HuH-7.5 (cell line): Measurements from ENCODE around the gene CEP112.

Experiments used
- DNase-seq: peaks from one replicate; pipeline ENCODE4 v3.0.0; 2011; ENCODE audit warnings: low spot score

The CEP112 gene

DNA sequence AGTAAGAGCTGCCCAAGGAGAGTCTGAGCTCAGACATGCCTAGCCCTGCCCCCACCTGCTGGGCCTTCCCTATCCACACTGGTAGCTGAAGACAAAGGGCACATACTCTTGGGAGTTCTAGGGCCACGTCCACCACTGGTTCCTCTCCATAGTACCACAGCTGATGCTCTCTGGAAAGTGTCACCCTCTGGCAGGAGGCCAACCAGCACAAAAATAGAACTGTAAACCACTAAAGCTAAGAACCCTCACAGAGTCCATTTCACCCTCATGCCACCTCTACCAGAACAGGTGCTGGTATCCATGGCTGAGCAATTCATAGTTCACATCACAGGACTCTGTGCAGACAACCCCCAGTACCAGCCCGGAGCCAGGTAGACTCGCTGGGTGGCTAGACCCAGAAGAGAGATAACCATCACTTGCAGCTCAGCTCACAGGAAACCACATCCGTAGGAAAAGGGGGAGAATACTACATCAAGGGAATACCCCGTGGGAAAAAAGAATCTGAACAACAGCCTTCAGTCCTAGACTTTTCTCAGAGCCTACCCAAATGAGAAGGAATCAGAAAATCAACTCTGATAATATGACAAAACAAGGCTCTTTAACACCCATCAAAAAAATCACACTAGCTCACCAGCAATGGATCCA lies 115.3 kb downstream of the CEP112 start:
- DNase-seq: no peak

- DNase-seq: no peak
Observed at GRCh38 chr17:66073384-66073783, 118.5 kb downstream of the CEP112 start.

- DNase-seq: no peak
Observed at GRCh38 chr17:66063686-66064085, 128.2 kb downstream of the CEP112 start.

- DNase-seq: no peak
Observed at GRCh38 chr17:66056148-66056547, 135.8 kb downstream of the CEP112 start.

- no peak for DNase-seq
Observed at GRCh38 chr17:66054242-66054641, 137.7 kb downstream of the CEP112 start.

- DNase-seq: no peak
Observed at GRCh38 chr17:66044083-66044482, 147.8 kb downstream of the CEP112 start.

- DNase-seq: no peak
Observed at GRCh38 chr17:66043419-66043818, 148.5 kb downstream of the CEP112 start.

DNA sequence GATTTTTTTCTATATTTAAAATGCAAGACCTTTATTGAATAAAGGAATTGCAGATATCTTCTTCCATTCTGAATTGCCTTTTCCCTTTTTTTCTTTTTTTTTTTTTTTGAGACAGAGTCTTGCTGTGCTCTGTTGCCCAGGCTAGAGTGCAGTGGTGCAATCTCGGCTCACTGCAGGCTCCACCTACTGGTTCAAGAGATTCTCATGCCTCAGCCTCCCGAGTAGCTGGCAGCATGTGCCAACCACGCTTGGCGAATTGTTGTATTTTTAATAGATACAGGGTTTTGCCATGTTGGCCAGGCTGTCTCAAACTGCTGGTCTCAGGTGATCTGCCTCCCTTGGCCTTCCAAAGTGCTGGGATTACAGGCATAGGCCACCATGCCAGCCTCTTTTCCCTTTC lies 151.5 kb downstream of the CEP112 start:
- DNase-seq: no peak

DNA sequence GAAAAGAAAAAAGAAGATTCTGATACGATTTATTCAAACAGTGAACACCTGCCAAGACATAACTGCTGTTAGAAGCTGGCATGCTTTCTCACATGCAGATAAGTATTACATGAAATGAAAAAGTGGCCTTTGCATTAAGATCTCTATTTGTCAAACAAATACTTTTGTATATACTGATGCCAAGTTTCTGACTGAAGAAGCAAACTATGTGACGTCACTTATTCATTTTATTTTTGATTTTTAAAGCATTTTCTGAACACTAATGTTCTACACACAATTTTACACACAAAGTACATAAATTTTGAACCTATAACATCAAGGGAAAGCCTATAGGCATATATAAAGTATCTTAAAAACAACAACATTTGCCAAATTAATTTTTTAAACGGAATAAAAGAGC lies 153.8 kb downstream of the CEP112 start:
- no peak for DNase-seq

DNA sequence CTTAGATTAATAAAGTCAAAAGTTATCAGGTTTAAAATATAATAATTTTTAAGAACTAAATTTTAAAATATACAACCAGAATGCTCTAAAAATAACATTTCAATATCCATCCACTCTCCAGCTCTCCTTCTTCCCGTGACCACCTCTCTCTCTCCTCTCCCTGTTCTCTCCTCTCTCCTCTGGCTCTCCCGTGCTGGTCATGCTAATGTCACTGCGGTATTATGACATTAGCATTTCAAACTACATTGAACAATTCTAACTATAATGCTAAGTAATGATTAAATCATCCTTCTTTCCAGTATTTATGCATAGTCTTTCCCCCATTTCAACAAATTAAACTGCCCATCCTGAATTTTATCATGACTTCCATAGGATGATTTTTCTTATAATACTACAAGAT lies 154.7 kb downstream of the CEP112 start:
- no peak for DNase-seq

GRCh38 chr17:66032082-66032712 lies 159.7 kb downstream of the CEP112 start:
- DNase-seq: no peak

- no peak for DNase-seq
Observed at GRCh38 chr17:66025551-66025950, 166.4 kb downstream of the CEP112 start.

GRCh38 chr17:66021757-66022156 lies 170.2 kb downstream of the CEP112 start:
- no peak for DNase-seq

- DNase-seq: no peak
Observed at GRCh38 chr17:66018786-66019185, 173.1 kb downstream of the CEP112 start.

DNA sequence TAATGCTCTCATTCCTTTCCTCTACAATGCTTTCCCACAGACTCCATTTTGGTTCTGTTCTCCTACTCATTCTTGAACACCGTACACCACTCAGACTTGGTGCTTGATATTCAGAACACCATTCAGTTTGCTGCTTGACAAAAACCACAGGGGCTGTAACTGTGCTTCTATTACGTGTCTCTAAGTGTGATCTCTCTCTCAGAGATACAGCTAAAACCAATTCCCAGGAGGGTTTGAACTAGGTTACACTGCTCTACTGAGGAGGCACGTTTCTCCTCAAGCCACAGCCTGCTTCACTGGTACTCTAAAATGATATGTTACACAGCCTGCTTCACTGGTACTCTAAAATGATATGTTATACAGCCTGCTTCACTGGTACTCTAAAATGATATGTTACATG lies 175.7 kb downstream of the CEP112 start:
- no peak for DNase-seq

- no peak for DNase-seq
Observed at GRCh38 chr17:66008680-66009079, 183.3 kb downstream of the CEP112 start.

DNA sequence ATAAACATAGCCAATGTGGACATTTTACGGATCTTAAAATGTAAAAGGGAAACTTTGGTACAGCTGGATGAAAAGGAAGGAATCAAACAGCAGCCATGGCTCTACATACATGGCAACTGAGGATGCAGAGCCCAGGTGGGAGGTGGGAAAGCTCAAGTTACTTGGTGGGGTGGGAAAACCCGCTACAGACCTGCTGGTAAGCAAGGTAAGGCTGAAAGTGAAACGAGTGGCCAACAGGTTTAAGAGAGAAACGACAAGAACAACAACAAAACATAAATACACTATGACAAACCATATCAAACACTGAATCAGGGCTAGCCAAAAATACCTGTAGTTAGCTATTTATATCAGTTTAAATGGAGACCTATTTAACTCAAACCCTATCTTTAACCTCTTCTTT lies 185.3 kb downstream of the CEP112 start:
- no peak for DNase-seq

DNA sequence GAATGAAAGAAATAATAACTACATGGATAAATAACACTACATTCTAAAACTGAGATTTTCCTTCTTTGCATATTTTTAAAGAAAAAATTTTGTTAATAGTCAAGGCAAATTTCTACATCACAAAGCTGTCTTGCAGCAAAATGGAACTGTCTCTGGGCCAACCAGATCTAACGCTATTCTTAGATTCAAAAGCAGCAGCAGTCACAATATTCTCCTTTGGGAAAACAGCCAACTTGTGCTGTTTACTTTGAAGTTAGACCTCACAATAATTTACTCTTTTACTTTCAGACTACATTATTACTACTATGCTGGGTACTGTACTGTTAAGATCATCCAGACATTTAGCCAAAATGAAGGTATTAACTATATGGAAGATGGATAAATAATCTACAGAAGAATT lies 189.1 kb downstream of the CEP112 start:
- DNase-seq: no peak

DNA sequence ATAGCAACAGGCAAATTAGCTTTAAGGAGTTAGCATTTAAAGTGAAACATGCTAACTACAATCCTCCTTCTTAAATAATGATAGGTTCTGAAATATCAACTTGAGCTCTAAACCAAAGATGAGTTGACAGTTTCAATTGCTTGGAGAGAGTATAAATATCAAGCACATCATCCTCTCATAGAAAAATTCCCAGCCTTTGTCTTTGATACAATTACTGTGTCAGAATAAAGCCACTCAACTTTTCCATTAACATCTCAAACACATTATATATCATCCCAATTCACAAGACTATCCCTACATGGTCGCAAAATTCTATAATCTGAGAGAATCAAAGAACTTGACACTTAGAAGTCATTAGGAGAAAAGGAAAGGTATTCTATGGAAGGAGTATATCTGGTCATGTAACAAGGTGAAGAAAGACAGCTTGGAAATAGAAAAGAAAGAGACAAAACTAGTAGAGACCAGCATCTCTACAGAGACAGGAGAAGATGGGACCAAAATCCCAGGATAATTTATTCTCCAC lies 189.8 kb downstream of the CEP112 start:
- DNase-seq: no peak

GRCh38 chr17:66000216-66000615 lies 191.7 kb downstream of the CEP112 start:
- no peak for DNase-seq

- no peak for DNase-seq
Observed at GRCh38 chr17:65998675-65999074, 193.3 kb downstream of the CEP112 start.

DNA sequence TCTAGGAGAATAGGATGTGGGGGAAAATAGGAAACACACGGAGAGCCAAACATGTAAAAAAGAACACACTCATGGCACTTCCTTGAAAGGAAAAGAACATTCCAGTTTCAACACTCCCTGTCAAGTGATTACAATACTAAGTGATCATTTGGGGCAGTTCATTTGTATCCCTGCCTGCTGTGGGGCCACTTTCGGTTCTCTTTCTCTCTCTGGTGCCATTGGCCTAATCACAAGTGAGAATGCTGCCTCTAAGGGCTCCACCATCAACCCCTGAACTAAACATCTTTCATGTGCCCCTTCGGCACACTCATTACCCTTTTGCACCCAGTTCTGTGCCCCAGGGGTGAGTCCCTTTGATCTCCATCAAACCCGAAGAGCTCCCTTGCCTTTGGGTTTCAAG lies 197.3 kb downstream of the CEP112 start:
- no peak for DNase-seq

DNA sequence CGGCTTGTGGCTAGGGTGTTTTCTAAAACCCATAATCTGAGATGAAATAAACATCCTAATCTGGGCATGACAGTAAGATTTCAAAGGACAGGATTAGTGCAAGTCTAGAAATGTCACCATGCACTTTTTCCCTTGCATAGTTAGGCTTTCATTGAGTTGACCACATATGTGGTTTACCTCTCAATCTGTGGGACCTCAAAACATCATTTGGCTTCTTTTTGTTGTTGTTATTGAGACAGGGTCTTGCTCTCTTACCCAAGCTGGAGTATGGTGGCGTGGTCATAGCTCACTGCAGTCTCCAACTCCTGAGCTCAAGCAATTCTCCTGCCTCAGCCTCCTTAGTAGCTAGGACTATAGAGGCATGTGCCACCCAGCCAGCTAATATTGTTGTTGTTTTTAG lies 197.8 kb downstream of the CEP112 start:
- DNase-seq: no peak

DNA sequence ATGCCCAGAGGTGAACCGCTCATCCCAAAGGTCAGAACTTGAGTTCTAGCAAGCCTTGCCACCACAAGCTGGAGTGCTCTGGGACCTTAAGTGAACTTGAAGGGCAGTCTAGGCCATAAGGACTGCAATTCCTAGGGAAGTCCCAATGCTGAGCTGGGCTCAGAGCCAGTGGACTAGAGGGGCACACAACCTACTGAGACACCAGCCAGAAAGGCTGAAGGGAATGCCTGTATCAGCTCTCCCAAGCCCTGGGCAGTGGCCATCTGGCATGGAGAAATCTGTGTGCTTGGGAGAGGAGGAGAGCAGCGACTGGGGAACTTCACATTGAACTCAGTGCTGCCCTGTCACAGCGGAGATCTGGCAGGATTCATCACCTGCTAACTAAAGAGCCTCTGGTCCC lies 201.3 kb downstream of the CEP112 start:
- DNase-seq: no peak
